Suprapubic skin (tissue), 4 donors: ENCODE data around the gene METRNL. TPM values are rescaled to one million over a fixed set of nuclear protein-coding genes. Genes with fewer than 3 reads are reported as not detected.

Experiments used
- DNase-seq, 2 donors: peaks; one replicate each; pipeline ENCODE4 v3.0.0-alpha.2; 2019; ENCODE audit warnings: low spot score in 2 of 2
- H3K27ac ChIP-seq: fragments of 200-600 bp; sonication (generic); one replicate; pipeline ENCODE4 v1.5.1; 2019
- H3K27me3 ChIP-seq: fragments of 200-600 bp; sonication (generic); one replicate; pipeline ENCODE4 v1.5.1; 2019
- H3K36me3 ChIP-seq: fragments of 200-600 bp; sonication (generic); one replicate; pipeline ENCODE4 v1.5.1; 2019
- H3K4me1 ChIP-seq: fragments of 200-600 bp; sonication (generic); one replicate; pipeline ENCODE4 v1.5.1; 2019
- H3K4me3 ChIP-seq: fragments of 200-600 bp; sonication (generic); one replicate; pipeline ENCODE4 v1.5.1; 2019; ENCODE audit warnings: mild to moderate bottlenecking
- H3K9me3 ChIP-seq: fragments of 200-600 bp; sonication (generic); one replicate; pipeline ENCODE4 v1.5.1; 2019
- EP300 ChIP-seq: sonication (generic); formaldehyde crosslinking; IDR thresholded peaks from one replicate; pipeline ENCODE4 v1.6.1; 2017; ENCODE audit warnings: antibody characterized with exemption
- POLR2A ChIP-seq, 2 donors: fragments of 450-650 bp; IDR thresholded peaks; one replicate each; pipeline ENCODE4 v1.6.1; 2017; ENCODE audit warnings: antibody characterized with exemption in 2 of 2, mild to moderate bottlenecking in 2 of 2, moderate library complexity in 2 of 2
- POLR2AphosphoS5 ChIP-seq, 3 donors: sonication (generic); formaldehyde crosslinking; IDR thresholded peaks; one replicate each; pipeline ENCODE4 v1.6.1; 2017; ENCODE audit warnings: antibody characterized with exemption in 3 of 3
- WGBS: methylation state at CpG from one replicate; pipeline ENCODE4 v1.1.5; 2018; 5-methylcytosine and 5-hydroxymethylcytosine counted together
- total RNA-seq, 4 donors: library from RNA; depleted of rRNA; stranded (reverse); fragments of >200 nt; gene quantifications; one replicate each; pipeline ENCODE4 v1.1.0, GENCODE V29; 2016
- TF ChIP-seq, protein P1 (sequence below), 2 donors: fragments of 200-600 bp in 1 of 2; fragments of 450-650 bp in 1 of 2; sonication (generic) in 1 of 2; IDR thresholded peaks; one replicate each; pipeline ENCODE4 v1.5.1; 2016 to 2019; ENCODE audit warnings: antibody characterized with exemption in 2 of 2, mild to moderate bottlenecking in 1 of 2, moderate library complexity in 1 of 2

The METRNL gene
- total RNA-seq, 4 donors from 2014 or later: 59.1 to 222 (median 155) TPM

DNA sequence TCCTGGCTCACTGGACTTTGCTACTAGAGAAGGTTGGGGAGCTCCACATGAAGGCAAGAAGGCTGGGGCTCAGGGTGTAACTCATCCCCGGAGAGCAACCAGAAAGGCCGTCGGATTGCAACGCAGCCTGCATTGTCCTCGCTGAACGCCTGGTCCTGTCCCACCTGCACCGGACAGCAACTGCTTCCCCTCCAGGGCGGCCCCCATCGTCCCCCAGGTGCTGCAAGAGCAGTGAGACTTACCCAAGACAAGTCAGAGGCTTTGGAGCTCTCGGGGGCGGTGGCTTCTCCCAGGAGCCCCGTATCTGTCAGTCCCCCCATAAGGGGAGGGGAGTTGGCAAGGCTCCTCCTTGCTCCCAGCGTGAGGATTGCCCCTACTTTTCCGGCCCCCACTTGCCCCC is 18.4 kb downstream of the METRNL start:
- 37% methylated on average over 3 of the region's 14 CpGs for WGBS
- H3K27ac ChIP-seq: peak overlapping the region; percentile 81
- peaks cover 70% of the 10 kb centered on the region for H3K4me1 ChIP-seq

DNA sequence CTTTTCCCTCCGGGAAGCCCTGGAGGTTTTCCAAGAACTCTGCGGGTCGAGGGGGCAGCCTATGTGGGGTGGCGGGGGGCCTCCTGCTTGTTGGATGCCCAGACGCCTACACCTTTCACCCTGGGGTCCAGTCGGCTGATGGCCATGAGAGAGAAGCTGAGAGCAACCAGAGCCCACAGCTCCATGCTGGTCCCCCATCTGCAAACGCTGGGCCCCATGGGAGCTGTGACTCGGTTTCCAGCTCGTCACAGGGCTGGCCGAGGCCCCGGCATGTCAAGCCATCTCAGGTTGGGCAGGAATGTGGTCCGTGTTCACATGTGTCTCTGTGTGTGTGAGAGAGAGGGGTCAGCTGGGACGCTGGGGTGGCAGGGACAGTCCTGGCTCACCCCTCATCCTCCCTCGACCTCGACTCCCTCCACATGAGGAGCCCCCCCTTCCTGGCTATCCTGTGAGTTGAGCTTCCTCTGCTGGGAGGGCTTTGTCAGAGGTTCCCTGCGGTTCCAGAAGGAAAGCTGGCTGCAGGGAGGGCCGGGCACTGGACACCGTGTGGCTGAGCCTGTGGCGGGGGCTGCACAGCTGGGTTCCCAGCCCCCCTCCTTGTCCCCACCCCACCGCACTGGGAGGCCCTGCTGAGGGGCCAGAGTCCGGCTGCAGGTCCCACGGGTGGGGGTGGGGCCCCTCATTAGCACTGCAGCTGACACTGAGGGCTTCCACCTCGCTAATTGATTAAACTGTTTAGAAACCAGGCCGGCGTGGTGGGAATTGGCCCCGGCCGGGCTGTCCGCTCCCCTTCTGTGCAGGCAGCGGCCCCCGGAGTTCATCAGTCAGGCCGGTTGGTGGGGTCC is 19.1 kb downstream of the METRNL start:
- peaks cover 31% of the 10 kb centered on the region for H3K36me3 ChIP-seq
- peaks cover 73% of the 10 kb centered on the region for H3K4me1 ChIP-seq
- peak overlapping the region; percentile 33 for H3K4me3 ChIP-seq
- WGBS: 46% methylated on average over 8 of the region's 31 CpGs
- DNase-seq: no peak
- peak overlapping the region; percentile 81 for H3K27ac ChIP-seq
- H3K27me3 ChIP-seq: peaks cover 3% of the 10 kb centered on the region
- no peaks in the 10 kb centered on the region for H3K9me3 ChIP-seq
- no peak for TF ChIP-seq POLR2A (IDR thresholded peaks at IDR 0.05)
- no peak for TF ChIP-seq POLR2AphosphoS5 (IDR thresholded peaks at IDR 0.05)
- TF ChIP-seq, protein P1, sequence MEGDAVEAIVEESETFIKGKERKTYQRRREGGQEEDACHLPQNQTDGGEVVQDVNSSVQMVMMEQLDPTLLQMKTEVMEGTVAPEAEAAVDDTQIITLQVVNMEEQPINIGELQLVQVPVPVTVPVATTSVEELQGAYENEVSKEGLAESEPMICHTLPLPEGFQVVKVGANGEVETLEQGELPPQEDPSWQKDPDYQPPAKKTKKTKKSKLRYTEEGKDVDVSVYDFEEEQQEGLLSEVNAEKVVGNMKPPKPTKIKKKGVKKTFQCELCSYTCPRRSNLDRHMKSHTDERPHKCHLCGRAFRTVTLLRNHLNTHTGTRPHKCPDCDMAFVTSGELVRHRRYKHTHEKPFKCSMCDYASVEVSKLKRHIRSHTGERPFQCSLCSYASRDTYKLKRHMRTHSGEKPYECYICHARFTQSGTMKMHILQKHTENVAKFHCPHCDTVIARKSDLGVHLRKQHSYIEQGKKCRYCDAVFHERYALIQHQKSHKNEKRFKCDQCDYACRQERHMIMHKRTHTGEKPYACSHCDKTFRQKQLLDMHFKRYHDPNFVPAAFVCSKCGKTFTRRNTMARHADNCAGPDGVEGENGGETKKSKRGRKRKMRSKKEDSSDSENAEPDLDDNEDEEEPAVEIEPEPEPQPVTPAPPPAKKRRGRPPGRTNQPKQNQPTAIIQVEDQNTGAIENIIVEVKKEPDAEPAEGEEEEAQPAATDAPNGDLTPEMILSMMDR (IDR thresholded peaks at IDR 0.05): no peak
- no peak for TF ChIP-seq EP300

More for the DNA sequence above, 18.4 kb downstream of the METRNL start:
- Histone ChIP-seq H3K36me3 (peaks cover 36% of the 10 kb centered on the region), H3K9me3 (no peaks in the 10 kb centered on the region), H3K4me3 (no peak overlapping the region), H3K27me3 (peaks cover 3% of the 10 kb centered on the region)
- DNase-seq: no peak
- TF ChIP-seq POLR2A (IDR thresholded peaks at IDR 0.05): no peak
- TF ChIP-seq EP300: no peak
- TF ChIP-seq, protein P1 (IDR thresholded peaks at IDR 0.05): no peak
- TF ChIP-seq POLR2AphosphoS5 (IDR thresholded peaks at IDR 0.05): no peak

DNA sequence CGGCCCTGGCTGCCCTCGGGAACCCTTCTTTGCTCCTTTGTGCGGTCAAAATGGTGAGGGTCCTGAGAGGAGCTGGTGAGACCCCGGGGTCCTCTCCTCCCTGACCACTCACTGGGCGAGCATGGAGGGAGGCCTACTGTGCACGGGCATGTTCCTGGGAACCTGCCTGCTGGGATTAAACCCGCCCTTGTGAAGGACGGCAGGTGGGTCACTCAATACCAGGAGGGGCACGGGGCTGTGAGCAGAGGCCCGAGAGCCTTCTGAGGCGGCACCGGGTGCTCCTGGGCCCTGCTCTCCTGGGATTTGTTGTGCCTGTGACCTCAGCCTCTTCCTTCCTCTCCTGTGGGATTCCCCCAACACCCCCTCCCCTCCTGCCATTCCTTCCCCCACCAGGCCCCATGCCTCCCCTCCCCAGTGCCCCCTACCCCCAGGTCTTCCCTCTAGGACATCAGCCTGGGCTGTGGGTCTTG is 19.7 kb downstream of the METRNL start:
- no peaks in the 10 kb centered on the region for H3K9me3 ChIP-seq
- no CpG with 5 or more reads among the region's 12 CpGs for WGBS
- TF ChIP-seq POLR2A (IDR thresholded peaks at IDR 0.05): no peak
- TF ChIP-seq POLR2AphosphoS5 (IDR thresholded peaks at IDR 0.05): no peak
- TF ChIP-seq EP300: no peak
- TF ChIP-seq, protein P1 (IDR thresholded peaks at IDR 0.05): no peak
- no peak for DNase-seq
- H3K4me3 ChIP-seq: peak overlapping the region; percentile 33
- H3K4me1 ChIP-seq: peaks cover 77% of the 10 kb centered on the region
- H3K36me3 ChIP-seq: peaks cover 24% of the 10 kb centered on the region
- H3K27ac ChIP-seq: peak overlapping the region; percentile 81
- peaks cover 3% of the 10 kb centered on the region for H3K27me3 ChIP-seq

DNA sequence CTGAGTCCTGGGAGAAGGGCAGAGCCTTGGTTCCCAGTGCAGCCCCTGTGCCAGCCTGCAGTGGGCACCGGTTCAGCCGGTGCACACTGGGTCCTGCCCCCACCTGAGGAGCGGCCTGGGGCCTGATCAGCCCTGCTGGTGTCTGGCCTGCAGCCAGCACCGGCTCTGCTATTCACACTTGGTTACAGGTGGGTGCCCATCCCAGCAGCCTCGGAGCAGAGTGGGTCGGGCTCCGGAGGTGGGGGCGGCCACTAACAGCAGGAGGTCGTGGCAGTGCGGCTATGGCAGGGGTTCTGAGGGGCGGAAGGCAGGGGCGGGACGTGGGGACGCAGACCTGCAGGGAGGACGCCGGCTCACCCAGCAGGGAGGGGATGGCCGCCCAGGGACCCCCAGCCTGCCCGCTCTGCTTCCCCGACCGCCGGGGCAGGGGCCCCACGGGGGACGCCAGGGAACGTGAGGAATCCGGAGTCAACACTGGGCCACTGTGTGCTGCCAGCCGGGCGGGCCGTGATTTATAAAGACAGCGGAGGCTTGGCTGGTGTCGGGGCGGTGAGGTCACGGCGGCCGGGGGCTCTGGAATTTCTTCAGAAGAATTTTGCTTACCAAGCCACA is 20.3 kb downstream of the METRNL start:
- no peak for DNase-seq
- TF ChIP-seq EP300 (no peak), POLR2A (IDR thresholded peaks at IDR 0.05) (peak in 1 of 2 donors; percentile 22)
- Histone ChIP-seq H3K27ac (peak overlapping the region; percentile 81), H3K4me1 (peaks cover 83% of the 10 kb centered on the region), H3K9me3 (no peaks in the 10 kb centered on the region), H3K27me3 (peaks cover 3% of the 10 kb centered on the region), H3K36me3 (peaks cover 19% of the 10 kb centered on the region), H3K4me3 (peak overlapping the region; percentile 33)
- 0% methylated on average over 13 of the region's 34 CpGs for WGBS

DNA sequence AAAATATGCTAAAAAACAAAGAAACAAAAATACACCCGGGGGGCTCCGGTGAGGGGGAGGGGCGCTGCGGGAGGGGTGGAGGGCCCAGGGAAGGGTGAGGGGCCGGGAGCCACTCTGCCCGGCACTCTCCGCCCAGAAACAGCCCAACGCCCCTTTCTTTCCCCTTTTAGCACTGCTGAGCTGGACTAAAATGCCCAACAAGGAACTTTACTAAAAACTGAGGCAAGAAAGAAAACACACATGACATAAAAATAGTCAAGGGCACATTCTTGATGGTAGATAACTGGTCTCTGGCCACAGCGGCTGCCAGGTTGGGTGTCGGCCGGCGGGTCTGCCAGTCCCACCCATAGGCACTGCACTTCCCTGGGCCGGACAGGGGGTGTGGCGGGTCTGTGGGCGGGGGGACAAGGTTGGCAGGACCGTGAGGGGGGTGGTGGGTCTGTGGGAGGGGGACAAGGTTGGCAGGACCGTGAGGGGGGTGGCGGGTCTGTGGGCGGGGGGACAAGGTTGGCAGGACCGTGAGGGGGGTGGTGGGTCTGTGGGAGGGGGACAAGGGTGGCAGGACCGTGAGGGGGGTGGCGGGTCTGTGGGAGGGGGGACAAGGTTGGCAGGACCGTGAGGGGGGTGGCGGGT is 20.9 kb downstream of the METRNL start:
- no peak for DNase-seq

More for the DNA sequence above, 20.9 kb downstream of the METRNL start:
- peaks cover 12% of the 10 kb centered on the region for H3K36me3 ChIP-seq
- peaks cover 3% of the 10 kb centered on the region for H3K27me3 ChIP-seq
- no peak for TF ChIP-seq POLR2AphosphoS5 (IDR thresholded peaks at IDR 0.05)
- TF ChIP-seq, protein P1 (IDR thresholded peaks at IDR 0.05): no peak
- TF ChIP-seq POLR2A (IDR thresholded peaks at IDR 0.05): no peak
- no peak for TF ChIP-seq EP300
- peaks cover 86% of the 10 kb centered on the region for H3K4me1 ChIP-seq
- H3K27ac ChIP-seq: peak overlapping the region; percentile 81
- H3K4me3 ChIP-seq: peak overlapping the region; percentile 33
- no peaks in the 10 kb centered on the region for H3K9me3 ChIP-seq
- 7% methylated on average over 15 of the region's 24 CpGs for WGBS
